EH (cell line): ENCODE results near the gene WWC1.
"Not testable (repeated sequence)": the region's sequence is repeated elsewhere in the genome, so short reads cannot be mapped to it uniquely, and the experiment has no call there.

Source experiments
- DNase-seq: peaks from one replicate; pipeline ENCODE4 v3.0.0-alpha.2; 2015; ENCODE audit warnings: low read depth

Gene WWC1

DNA sequence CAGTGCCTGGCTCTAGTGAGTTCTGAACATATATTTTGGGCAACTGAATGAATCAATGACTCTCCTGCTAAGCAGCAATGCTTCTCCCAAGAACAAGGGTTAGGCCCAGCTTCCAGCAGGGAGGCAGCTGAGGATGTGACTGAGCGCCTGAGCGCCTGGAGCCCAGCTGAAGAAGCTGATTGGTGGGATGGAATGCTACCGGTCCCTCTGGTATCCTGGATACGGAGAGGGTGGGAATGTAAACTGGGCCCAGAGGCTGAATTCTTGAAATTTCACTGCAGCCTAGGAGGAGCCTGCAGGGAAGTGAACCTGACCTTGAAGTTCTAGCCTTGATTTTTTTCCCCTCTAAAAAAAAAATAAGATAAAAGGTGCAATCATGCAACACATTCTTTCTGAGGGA is 43.2 kb downstream of the WWC1 start:
- peak; percentile 91 for DNase-seq

DNA sequence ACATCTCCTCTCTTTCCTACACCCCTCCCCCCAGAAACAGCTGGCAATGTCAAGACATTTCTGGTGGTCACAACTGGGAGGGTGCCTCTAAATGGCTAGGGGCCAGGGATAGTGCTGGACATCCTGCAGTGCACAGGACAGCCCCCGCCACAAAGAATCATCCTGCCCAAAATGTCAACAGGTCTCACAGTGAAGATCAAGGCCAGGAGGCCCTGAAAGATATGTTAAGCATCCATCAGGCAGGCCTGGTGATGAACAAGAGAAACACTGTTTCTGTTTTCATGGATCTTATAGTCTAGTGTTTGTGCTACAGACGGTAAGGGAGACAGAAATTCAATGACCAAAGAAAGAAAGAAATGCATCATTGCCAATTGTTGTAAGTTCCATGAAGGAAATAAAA is 45.9 kb downstream of the WWC1 start:
- no peak for DNase-seq

DNA sequence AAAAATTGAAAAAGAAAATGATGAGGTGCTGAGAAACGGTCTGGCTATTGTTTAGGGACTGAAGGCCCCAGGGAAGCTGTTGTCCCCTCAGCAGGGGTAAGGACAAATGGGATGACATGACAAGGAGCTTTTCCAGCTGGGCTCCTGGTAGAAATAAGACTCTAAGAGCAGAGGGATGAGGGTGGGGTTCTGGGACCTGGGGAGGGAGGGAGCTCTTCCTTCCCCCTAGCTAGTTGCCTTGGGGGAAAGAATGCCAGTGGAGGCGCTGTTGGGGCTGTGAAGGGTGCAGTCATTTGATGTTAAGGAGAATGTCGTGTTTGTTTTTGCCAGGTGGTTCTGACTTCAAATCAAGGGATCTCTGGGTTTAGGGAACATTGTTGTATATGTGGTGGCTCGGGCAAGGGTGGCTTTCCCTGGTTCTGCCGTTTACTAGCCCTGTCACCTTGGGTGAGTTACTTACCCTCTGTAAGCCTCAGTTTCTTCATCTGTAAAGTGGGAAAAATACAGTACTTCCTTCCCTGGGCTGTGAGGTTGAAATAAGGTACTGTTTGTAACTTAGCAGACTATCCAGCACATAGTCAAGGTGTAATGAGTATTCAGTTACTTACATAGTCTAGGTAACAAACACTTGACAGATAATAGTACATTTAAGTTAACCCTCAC is 47.8 kb downstream of the WWC1 start:
- DNase-seq = no peak

DNA sequence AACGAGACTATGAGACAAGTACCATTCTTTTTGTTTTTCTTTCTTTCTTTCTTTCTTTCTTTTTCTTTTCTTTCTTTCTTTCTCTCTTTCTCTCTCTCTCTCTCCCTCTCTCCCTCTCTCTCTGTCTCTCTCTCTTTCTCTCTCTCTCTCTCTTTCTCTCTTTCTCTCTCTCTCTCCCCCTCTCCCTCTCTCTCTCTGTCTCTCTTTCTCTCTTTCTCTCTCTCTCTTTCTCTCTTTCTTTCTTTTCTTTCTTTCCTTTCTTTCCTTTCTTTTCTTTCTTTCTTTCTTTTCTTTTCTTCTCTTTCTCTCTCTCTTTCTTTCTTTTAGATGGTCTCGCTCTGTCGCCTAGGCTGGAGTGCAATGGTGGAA is 48.3 kb downstream of the WWC1 start:
- DNase-seq = not testable (repeated sequence)

DNA sequence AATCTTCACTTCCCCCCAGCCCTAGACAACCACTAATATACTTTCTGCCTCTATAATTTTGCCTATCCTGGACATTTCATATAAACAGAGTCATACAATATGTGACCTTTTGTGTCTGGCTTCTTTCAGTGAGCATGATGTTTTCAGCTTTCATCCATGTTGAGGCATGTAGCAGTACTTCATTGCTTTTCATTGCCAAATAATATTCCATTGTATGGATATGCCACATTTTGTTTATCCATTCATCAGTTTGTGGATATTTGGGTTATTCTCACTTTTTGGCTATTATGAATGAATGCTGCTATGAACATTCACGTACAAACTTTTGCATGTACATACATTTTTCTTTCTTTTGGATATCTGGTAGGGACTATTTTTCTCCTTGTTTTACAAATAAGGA is 49.0 kb downstream of the WWC1 start:
- DNase-seq = no peak

DNA sequence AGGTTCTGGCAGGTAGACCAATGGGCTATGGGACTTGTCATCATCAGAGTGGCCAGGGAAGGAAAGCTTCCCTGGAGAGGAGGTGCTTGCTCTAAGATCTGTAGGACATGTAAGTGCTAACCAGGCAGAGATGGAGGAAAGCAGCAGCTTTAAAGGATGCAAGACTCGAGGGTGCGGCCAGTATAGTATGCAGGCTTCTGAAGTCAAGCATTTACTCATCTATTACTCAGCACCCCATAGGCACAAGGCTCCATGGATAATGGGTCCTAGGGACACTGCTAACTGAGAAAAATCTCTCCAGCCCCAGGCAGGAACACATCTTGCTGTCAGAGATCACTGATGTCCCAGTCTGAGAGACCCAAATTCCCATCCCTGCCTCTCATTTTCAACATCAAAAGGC is 49.7 kb downstream of the WWC1 start:
- DNase-seq = no peak

DNA sequence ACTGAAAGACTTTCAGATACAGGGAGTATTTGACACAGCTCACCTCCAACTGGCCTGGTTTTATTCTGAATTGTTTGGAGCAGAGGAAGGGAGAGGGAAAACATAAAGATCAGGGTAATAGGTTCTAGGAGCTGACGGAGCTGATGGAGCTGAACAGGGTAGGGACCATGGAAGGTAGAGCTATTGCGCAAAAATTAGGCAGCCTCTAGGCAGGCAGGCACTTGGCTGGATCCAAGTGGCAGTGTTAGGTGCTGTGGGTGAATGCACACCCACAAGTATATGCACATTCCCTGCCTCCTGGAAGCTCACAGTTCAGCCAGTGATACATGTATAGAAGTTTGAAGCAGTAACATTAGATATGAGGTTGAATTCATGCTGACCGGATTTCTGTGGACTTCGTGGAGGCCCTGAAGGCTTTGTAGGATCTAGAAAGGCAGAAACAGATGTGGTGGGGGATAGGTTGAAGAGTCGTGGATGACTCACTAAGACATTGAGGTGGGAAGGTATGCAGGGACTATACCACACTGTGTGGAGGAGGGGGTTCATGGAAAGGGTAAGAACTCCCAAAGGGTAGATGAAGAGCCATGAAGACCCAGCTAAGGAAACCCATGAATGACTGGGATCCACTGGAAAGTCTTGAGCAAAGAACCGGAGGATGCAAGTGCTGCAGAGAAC is 50.8 kb downstream of the WWC1 start:
- peak; percentile 30 for DNase-seq

DNA sequence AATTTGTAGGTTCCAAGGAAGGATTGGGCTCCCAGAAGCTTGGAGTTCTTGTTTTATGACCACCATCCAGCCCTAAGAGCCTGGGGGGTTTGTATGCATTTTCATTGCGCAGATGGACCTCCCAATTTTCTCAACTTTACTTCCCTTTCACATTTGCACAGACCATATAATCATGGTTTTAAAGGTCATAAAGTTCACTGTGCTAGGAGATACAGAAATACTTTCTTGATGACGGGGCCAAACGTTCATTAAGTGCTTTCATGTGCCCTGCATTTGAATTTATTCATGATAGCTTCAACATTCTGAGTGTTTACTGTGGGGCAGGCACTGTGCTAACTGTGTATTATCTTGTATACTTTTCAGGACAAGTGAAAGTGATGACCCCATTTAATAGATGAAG is 51.5 kb downstream of the WWC1 start:
- DNase-seq = peak; percentile 27

DNA sequence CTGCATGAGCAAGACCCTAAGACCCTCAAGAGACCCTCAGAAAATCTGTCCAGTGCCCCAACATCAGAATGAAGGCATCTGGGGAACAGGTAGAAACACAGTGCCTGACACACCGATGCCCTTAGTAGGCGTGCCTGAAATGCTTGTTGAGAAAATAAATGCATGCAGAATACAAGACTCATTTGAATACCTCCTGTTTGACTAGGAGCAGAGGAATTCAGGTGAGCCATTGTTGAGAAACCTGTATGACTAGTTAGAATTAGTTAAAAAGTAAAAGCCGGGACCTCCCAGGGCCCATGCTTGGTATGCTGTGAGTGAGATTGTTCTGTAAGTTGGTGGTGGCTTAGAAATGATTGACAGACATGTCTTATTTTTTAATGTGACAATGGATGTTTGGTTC is 55.0 kb downstream of the WWC1 start:
- no peak for DNase-seq

DNA sequence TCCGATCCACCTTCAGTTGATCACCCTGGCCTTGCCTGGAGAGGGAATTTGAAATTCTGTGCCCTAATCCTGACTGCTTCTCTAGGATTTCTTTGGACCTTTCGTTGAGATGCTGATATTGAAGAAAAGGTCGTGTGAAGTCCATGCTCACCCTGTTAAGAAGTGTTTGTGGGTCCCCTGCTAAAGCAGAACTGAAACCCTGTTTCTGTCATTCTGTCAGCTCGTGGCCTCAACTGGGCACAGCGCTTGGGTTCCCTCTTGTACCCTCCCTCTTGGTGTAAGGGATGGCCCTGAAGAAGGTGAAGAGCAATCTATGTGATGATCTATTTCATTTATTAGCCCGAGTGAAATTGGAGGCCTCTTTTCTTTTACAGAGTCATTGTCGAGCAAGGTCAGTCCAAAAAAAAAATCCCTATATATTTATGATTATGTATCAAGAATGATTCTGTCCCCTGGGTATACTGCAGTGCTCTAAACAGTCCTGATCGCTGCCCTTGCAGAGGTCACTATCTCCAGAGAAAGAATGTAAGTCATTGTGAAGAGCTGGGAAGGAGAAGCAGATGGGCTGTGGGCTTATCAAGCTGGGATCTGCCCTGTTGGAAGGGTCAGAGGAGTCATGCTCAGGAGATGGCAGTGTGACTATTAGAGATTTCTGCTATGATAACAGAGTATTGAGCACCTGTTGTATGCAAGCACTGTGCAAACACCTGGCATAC is 56.1 kb downstream of the WWC1 start:
- no peak for DNase-seq

DNA sequence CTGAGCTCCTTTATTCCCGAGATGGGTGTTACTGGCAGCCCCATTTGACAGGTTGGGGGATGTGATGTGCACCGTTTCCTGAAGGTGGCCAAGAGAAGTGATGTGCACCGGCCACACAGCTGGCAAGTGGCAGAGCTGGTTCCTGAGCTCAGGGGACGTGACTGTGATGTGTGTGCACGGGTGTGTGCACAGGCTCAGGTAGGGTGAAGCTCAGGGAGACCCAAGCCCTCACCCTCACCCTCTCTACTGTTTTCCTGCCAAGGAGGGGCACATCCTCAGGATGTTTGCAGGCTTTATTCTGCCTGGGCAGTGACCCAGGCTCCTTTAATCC is 56.6 kb downstream of the WWC1 start:
- no peak for DNase-seq

DNA sequence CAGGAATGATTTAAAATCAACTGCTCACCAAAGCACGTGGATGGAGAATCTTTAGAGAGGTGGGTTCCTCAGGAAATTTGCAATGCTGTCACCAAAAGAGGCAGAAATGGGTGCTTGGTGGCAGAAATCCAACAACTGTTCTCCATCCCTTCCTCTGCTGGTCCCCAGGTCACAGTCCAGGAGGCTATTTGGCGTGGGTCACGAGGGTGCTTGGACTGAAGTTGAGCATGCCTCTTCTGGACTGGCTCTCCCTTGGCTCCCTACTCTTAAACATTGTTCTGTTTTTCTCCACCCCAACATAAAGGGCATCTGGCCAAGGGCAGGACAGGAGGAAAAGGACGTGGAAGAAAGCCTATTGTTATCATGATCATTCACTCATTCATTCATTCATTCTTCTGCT is 58.9 kb downstream of the WWC1 start:
- no peak for DNase-seq

DNA sequence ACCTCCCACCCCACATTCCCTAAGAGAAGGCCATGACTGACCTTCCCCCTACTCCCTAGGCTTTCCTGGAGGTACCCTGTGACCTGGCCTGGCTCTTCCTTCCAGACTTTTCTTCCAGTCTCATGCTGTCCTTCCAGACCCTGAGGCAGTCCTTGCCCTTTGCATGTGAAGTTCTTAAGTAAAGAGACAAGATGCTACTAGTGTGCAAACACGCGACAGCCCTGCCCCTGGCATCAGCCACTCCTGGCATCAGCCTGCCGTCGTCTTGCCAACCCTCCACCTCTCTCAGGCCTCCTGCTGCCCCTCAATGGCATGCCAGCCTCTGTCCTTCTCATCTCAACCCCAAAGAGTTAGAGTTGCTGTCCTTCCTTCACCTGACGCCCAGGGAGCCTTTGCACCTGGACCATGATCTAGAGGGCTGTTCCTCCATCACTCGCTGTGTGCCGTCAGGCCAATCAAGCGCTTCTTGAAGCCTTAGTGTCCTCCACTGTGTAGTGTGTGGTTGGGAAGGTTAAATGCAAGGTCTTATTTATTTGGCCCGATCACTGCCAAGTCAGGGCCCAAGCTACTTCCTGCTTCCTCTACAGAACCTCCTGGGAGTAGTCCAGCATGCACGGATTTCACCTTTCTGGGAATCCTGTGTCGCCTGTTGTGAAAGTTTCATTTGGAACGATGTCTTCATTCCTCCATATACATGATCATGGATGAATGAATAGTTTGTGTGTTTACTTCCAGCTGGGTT is 61.9 kb downstream of the WWC1 start:
- peak; percentile 13 for DNase-seq

DNA sequence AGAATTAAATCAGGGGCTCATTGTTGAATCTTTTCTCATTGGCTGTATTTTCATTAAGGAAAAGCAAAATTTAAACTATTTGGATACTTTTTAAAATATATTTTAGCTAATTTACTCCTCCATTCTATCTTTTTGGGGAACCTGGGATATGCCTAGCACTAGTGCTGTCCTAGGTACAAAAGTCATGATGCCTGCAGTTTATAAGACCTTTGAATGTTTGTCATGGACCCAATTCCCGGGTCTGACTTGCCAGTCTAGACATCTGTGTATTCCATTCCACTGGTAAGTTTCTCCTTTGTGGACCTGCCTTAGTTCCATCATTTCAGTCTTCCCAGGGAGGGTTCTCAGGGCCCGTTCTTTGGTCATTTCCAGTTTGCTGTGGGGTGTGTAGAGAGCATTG is 63.0 kb downstream of the WWC1 start:
- no peak for DNase-seq

DNA sequence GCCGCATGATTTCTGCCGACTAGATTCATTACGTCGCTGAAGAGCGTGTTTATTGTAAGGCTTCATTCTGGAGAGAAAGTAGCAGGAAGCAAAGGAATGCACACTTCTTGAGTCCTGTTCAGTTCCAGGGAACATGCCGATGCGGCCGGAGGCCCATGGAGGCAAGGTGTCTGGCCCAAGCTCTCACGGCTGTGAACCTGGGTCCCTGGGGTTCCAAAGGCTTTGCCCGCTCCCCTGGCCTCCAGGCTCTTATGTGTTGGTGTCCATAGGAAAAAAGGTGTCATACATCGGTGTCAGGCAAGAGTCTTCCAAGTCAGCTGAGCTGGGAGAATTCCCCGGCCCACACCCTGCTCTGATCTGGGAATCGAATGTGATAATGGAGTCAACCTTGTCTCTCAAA is 64.7 kb downstream of the WWC1 start:
- DNase-seq = no peak

DNA sequence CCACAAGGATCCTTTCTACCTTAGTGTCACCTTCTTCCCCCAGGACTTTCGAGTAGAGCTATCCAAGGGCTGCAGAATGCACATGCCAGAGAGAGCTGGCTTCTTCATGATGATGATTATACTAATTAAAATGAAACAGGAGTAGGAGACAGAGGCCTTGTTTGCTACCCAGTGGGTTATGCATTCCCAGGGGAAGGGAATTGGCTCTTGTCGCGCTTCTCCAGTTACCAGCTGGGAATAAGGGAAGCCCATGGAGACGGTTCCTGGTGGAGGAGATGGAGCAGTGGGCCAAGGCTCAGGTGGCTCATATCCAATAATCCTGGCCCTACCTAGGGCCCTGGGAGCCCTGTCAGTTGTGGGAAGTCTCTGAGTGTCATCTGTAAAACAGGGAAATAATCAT is 65.1 kb downstream of the WWC1 start:
- no peak for DNase-seq

DNA sequence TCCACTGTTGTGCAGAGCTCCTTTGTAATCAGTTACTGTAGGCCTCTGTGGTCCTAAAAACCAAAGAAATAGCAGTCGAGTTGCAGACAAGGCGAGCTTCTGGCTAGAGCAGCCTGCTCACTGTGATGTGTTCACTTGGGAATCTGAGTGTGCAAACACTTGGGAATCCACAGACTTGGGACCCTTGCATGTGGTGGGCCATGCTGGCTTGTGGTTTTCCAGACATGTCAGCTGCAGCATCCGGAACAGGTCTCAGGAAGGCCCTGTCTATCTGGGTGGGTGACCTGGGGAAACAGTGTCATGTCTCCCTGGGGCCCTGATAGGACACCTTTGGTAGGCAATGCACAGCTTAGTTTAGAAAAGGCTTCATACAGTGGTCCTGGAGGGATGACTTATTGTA is 66.4 kb downstream of the WWC1 start:
- no peak for DNase-seq

DNA sequence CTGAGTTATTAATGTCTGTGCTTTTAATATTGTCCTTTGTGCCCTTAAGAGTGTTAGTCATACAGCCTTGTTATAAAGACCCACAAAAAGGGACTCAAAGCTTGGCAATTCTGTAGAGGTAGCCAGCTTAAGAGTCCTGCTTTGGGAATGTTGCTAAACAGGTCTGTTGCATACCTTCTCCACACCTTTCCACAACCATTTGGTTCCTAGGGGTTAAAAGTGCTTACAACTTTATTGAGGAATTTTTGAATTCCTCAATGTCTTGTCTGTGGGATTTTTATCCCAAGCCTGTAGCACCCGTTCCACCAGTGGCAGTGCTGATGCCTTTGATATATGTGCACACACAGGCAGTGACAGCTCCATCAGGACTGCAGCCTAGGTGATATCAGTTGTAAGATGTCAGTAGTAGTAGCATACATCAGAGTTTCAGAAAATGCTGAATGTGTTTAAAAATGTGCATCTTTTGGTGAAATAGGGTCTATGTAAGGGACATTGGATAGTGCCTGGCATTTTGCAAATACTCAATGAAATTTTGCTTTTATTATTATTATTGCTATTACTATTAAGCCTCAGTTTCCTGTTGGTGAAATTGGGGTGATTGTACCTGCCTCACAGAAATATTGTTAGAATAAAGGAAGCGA is 68.5 kb downstream of the WWC1 start:
- no peak for DNase-seq

DNA sequence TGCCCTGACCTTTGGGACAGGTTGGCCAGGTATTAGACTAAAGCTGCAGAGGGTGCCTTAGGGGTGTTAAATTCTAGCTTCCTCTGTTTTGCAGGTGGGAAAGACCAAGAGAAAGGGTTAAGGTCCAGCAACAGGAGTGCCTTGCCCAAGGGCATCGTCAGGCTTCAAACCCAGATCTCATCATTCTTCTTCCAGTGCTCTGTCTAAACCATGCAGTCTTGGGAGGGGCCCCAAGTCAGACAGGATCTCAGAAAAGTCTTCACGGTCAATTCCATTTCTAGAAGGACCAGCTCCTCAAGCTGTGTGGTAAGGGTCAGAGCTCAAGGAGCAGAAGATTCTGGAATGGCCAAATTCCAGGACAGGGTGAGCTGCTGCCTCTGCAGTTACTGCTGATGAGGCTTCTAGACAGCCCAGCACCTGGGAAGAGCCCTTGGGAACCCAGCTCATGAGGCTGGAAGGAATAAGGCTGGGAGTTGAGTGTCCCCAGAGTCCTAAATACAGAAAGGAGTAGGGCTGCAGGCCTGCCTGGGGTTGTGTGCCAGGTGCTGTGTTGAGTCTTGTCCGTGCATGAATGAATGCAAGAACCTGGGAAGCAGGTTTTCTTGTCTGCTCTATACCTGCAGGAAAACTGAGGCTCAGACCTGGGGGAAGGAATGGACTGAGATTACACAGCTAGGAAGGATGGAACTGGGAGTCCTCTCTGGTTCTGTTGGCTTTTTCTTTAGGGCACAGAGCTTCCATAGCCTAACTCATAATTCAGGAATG is 69.3 kb downstream of the WWC1 start:
- DNase-seq = no peak

DNA sequence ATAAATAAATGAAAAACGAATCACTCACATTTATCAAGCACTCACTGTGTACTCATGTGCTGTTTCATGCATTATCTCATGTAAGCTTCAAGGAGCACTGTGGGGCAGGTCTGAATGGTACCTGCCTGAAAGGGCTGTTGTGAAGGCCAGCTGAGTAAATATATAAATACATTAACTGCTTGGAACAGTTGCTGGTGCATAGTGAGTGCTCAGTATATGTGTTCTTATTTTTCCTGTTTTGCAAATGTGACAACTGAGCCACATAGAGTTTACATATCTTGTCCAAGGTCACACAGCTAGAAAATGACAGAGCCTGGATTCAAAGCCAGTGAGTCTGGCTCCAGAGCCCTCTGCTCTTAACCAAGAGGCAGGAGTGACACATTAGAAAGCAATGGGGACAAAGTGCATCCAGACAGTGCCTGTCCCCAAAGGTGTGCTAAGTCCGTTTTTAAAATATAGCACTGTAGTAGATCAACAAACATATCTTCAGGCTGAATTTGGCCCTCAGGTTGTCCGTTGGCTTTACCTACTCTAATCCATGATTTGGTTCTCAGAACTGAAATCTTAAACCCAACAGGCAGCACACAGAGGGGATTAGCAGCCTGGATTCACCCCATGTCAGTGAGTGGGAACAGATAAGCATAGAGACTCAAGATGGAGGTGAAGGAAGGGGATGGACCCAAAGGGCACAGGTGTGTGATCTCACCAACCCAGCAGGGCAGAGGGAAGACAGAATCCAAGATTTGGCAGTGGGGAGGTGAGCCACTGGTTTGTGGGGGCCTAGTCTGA is 70.8 kb downstream of the WWC1 start:
- DNase-seq = no peak

DNA sequence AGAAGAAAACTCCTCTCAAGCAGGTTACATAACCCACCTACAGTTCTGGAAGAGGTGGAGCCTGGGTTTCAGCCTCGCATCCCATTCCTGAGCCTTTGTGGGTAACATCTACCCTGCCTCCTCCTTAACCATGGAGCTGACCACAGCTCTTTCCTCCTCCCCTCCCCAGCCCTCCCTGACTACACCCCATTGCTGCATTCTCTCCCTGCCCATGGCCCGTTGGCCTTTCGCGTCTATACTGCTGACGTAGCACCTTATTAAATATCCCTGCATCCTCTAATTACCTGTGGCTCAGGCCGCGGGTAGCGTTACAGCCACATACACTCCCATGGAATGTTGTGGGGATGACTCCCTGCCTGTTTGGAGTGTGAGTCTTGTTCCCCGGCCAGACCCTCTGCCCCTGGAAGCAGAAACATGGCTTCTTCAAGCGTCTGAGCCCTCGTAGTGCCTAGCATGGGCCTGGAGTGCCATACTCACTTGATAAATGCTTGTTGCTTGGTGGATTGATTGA is 72.8 kb downstream of the WWC1 start:
- DNase-seq = peak; percentile 83
